Dedifferentiated amniotic fluid mesenchymal stem cell (primary cell): ENCODE results near the gene IFNA14.
"Not testable (repeated sequence)": the region's sequence is repeated elsewhere in the genome, so short reads cannot be mapped to it uniquely, and the experiment has no call there.

Experiments used
- DNase-seq: peaks from one replicate; pipeline ENCODE4 v3.0.0-alpha.2; 2016; ENCODE audit errors: extremely low spot score

The IFNA14 gene

GRCh38 chr9:21213411-21214326 is 26.1 kb downstream of the IFNA14 start:
- DNase-seq = not testable (repeated sequence)

DNA sequence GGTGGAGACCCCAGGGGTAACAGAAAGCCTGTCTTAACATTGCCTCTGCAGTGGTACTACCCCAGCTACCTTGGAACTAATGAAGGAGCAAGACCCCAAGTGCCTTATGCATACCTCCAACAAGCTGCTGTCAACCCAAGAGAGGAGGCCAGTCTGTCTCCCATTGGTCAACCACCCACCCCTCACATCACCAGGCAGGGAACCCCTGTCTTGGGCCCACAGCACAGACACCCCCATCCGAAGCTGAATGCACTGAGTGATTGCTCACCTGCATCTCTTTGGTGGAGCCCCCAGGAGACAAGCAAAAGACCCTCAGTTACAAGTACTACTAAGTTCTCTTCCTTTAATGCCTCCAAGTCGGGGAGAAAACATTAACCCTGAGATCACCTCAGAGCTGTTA is 27.6 kb downstream of the IFNA14 start:
- not testable (repeated sequence) for DNase-seq

GRCh38 chr9:21210782-21211181 is 29.0 kb downstream of the IFNA14 start:
- not testable (repeated sequence) for DNase-seq

- no peak for DNase-seq
Measured at GRCh38 chr9:21210311-21210710, 29.5 kb downstream of the IFNA14 start.

DNA sequence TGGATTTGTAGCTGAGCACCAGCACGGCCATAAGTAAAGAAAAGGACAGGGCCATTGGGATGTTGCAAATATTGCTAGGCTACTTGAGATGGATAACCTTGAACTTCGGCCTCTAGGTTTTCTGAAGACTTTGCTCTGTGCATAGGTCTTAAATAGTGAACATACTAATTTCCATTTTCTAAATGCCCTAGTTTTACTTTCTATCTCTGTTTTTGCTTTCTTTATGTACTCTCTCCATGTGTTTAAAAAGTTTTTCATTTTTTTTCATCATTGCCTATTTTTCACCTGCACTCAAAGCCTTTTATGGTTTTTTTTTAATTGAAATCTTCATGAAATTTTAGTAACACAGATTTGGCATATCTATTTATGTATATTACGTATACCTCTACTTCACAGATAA is 32.8 kb downstream of the IFNA14 start, which contains the start of gene IFNA10:
Gene IFNA10, minus strand, starts transcription at position 101 of the 400 bp plus-strand sequence. Its CDS starts 46 bp downstream, at position 55.
- not testable (repeated sequence) for DNase-seq

DNA sequence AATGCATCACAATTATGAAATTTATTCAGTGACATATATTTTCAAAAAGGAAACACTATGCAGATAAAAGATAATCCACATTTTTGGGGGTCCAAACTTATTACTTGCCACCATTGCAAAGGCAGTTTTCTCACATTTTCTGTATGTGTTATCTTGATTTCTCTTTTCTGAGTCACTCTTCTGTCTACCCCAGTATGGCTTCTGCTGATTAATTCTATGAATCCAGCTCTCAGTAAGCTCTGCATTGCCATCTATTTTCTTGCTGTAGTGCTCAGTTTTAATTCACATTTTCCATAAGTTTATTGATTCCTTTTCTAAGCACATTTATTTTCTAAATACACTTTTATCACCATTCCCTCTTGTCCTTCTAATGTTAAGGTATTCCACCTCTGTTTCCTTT is 34.6 kb downstream of the IFNA14 start:
- no peak for DNase-seq

- DNase-seq = not testable (repeated sequence)
Measured at GRCh38 chr9:21202105-21202504, 37.7 kb downstream of the IFNA14 start, which contains the start of gene IFNA7. Gene IFNA7 (minus strand): TSS chr9:21202205. CDS start chr9:21202165, 40 bp downstream.

GRCh38 chr9:21194867-21195776 is 44.7 kb downstream of the IFNA14 start:
- DNase-seq = peak; percentile 16
